Activated CD4-positive, alpha-beta T cell treated with anti-CD3 and anti-CD28 coated beads for 4 hours (primary cell): ENCODE measurements around the gene ZNF485.
"Not testable (repeated sequence)": the region's sequence is repeated elsewhere in the genome, so short reads cannot be mapped to it uniquely, and the experiment has no call there.

ENCODE experiments used
- DNase-seq, 2 donors: peaks; one replicate each; pipeline ENCODE4 v3.0.0-alpha.2; 2020

Gene ZNF485

DNA sequence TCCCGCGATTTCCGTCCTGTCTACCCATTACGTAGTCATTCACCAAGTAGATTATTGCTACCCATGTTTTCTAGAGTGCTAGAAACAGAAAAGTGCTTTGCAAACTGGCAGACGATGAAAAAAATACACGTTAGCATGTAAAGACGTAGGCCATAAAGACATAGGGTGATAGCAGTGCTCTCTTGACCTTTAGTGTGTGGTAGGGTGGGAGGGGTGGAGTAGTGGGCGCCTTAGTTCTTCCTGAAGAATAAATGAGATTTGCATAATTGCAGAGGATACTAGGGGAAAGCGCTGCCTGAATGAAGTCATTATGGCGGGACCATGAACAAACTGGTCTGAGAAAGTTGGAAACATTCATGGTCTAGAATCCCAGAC, 948 bp downstream of the ZNF485 start:
- no peak for DNase-seq

DNA sequence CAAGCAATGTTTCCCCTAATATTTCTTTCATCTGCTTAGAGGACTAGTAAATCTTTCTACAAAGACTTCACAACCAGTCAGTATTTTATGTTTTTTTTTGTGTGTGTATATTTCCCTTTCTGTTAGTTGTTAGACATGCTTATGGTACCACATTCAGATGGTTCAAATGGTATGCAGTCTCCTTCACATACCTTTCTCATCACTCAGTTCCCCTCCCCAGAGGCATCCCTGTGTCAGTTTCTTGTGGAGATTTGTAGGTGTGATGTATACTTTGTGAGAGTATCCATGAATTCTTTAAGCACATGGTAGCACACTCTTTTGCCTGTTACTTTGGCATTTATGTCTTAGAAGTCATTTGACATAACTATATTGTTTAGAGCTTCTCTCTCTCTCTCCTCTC, 4.4 kb downstream of the ZNF485 start:
- DNase-seq = no peak

DNA sequence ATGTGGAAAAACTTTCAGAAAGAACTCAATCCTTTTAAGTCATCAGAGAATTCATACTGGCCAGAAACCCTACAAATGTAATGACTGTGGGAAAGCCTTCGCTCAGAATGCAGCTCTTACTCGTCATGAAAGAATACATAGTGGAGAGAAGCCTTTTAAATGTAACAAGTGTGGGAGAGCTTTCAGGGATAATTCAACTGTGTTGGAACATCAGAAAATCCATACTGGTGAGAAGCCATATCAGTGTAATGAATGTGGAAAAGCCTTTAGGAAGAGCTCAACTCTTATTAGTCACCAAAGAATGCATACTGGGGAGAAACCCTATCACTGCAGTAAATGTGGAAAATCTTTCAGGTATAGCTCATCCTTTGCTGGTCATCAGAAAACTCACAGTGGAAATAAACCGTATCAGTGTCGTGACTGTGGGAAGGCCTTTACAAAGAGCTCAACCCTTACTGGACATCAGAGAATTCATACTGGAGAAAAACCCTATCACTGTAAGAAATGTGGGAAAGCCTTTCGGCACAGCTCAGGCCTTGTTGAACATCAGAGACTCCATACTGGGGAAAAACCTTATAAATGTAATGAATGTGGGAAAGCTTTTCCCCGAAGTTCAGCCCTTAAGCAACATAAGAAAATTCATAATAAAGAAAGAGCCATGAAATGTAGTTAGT, 10.6 kb downstream of the ZNF485 start:
- DNase-seq = no peak

GRCh38 chr10:43619368-43619767, 13.1 kb downstream of the ZNF485 start:
- no peak for DNase-seq

- no peak for DNase-seq
These were observed 15.8 kb downstream of the ZNF485 start for GRCh38 chr10:43622038-43622437.

GRCh38 chr10:43623351-43623750, 17.1 kb downstream of the ZNF485 start:
- no peak for DNase-seq

GRCh38 chr10:43627942-43628341, 21.7 kb downstream of the ZNF485 start:
- DNase-seq = no peak

GRCh38 chr10:43628956-43629355, 22.7 kb downstream of the ZNF485 start:
- no peak for DNase-seq

DNA sequence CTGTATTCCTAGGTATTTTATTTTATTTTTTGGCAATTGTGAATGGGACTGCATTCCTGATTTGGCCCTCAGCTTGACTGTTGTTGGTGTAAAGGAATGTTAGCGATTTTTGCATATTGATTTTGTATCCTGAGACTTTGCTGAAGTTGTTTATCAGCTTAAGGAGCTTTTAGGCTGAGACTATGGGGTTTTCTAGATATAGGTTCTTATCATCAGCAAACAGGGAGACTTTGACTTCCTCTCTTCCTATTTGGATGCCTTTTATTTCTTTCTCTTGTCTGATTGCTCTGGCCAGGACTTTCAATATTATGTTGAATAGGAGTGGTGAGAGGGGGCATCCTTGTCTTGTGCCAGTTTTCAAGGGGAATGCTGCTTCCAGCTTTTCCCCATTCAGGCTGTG, 29.6 kb downstream of the ZNF485 start:
- not testable (repeated sequence) for DNase-seq

DNA sequence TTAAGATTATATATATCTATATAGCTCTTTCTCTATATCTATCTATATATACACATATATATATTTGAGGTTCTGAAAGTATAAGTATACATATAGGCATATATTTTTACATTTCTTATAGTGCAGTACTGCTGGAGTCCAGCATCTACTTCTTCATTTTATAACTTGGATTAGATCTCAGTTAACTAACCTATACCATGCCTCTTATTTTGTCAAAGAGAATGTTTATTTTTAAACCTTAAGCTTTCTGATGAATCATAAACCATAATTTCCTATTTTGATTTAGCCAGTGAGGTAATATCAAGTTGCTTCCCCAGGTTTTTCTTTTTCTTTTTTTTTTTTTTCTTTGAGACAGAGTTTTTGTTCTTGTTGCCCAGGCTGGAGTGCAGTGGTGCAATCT, 34.4 kb downstream of the ZNF485 start:
- no peak for DNase-seq

GRCh38 chr10:43644252-43644651, 38.0 kb downstream of the ZNF485 start:
- DNase-seq = no peak

DNA sequence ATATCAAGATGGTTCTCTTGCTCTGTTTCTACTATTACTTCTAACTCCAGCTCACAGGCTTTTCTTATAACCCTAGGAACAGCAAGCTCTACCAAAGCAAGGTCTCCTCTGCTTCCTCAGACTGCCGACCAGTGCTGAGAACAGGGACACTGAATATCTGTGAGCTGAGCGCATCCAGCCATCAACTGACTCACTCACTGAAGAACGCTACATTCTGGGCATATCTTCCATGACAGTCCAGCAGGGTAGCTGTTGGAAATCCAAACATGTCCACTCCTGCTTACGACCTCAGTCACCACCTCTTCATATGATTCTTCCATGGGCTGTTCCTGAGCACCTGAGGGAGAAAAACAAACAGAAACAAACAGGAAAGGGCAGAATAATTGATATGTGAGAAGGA, 39.6 kb downstream of the ZNF485 start:
- no peak for DNase-seq

- no peak for DNase-seq
These were observed 41.3 kb downstream of the ZNF485 start for GRCh38 chr10:43647576-43647975.

DNA sequence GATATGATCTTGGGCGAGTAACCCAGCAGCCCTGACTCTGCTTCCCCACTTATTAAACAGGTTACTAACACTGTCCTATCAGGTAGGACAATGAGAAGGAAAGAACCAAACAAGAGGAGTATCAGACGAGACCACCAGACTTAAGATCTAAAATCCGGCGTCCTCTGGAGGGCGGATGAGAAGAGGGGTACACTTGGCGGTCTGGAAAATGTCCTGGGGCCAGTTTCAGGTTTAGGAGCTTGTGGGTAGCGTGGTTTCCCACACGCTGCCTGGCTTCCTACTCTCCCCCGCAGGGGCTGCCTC, 41.8 kb downstream of the ZNF485 start:
- DNase-seq = no peak

DNA sequence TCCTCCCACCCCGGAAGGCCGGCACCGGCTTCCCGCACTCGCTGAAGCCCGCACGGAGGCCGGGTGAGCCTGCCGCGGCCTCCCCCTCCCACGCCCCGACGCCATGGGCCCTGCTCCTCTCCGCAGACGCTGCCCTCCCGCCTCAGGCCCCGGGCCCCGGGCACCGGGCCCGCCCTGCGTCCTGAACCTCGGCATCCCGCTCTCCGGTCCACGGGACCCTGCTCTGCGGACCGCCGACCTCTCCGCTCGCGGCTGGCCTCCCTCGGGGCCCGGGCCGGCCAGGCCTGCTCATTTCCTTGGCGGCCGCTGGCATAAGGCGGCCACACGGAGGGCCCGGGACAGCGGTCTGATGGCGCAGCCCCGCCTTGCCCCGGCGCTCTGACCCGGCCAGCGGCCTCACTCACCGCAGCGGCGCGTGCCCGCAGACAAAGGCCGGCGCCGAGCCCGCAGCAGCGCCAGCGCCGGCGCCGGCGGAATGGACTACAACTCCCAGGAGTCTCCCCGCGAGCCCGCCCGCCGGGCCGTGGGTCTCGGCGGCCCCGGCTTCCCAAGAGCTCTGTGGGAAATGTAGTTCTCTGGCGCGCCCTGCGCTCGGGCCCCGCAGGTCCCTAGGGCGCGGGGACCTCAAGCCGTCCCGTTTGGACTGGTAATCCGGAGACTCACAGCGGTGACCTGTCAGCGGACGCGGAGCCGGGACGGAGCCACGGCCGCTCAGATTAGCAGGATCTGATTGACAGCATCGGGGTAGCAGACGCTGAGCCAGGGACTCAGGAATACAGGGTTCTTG, 42.4 kb downstream of the ZNF485 start, which contains the start of gene ZNF32:
TSS of gene ZNF32 (minus strand) at position 484 of the 787 bp plus-strand sequence. CDS start 2,748 bp downstream, outside the sequence.
- DNase-seq = peak; percentile 78 to 79

DNA sequence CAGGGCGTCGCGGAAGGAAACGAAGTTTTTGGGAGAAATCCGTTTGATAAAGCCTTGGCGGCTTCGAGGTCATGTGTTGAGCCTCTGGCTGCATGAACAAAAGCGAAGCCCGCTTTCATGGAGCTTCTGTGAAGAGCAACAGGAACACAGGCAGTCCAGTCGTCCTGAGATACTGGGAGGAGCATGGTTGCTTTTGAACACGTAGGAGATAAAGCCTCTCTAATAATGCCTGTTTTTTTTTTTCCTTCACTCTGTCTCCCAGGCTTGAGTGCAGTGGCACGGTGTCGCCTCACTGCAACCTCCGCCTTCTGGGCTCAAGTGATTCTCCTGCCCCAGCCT, 42.9 kb downstream of the ZNF485 start:
- no peak for DNase-seq

GRCh38 chr10:43653746-43654145, 47.5 kb downstream of the ZNF485 start:
- no peak for DNase-seq

DNA sequence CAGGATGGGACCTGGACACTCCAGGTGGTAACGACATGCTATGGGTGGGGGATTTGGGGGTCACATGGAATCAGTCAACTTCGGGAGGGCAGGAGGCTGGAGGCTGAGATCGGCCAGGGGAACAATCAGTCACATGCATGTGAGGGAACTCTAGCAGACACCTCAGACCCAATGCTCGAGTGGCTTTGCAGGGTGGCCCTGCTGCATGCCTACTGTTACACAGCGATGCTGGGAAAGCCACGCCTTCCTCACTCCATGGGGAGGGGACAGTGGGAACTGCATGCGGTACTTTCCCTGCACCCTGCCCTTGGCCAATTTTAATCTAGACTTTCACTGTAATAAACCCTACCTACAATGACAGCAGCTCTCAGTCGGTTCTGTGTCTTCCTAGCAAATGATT, 49.1 kb downstream of the ZNF485 start:
- DNase-seq = no peak

GRCh38 chr10:43658227-43658626, 52.0 kb downstream of the ZNF485 start:
- DNase-seq = no peak

- no peak for DNase-seq
These were observed 58.8 kb downstream of the ZNF485 start for GRCh38 chr10:43665054-43665453.

DNA sequence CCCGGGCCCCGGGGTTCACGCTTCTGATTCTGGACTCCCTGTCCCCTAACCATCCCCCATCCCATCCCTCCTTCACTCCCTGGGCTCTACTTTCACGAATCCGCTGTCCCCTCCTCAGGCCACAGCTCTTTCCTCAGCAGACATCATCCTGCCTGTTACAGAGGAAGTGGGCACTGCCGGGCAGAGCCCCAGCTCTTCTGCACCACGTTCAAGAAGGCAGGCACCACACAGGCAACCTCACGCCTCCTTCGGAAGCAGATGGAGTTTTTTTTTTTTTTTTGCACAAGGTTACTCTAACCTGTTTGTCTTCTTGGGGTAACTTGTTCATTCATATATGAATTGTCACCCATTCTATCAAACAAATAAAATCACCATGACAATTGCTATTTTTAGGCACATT, 60.3 kb downstream of the ZNF485 start:
- no peak for DNase-seq

GRCh38 chr10:43667317-43667731, 61.1 kb downstream of the ZNF485 start:
- DNase-seq = no peak
